HEK293 (cell line): Measurements from ENCODE around the gene KIF27.

ENCODE experiments used
- CTCF ChIA-PET: fragments of 350-600 bp; formaldehyde crosslinking; extraction: SDS; loops from one replicate; lab custom pipeline; 2021; ENCODE audit warnings: antibody characterized with exemption; lab: Yijun Ruan, JAX
- POLR2A ChIA-PET: fragments of 300-600 bp; formaldehyde crosslinking; extraction: SDS; loops from one replicate; lab custom pipeline; 2020; ENCODE audit warnings: antibody characterized with exemption, inconsistent platforms; lab: Yijun Ruan, JAX
- H3K27ac ChIP-seq: fragments of 200-500 bp; sonication (Bioruptor generic); 2 replicates; pipeline ENCODE4 v1.5.1; 2014; ENCODE audit warnings: low read depth, low read length, control low read depth, inconsistent platforms; ENCODE audit errors: extremely low read depth
- H3K36me3 ChIP-seq, 2 experiments: fragments of 200-500 bp in 1 of 2; sonication (Bioruptor generic) in 1 of 2; 1 replicate in 1 of 2; 2 replicates in 1 of 2; pipeline ENCODE4 v1.5.1; 2014 to 2017; ENCODE audit warnings: inconsistent platforms in 2 of 2, low read length in 2 of 2; ENCODE audit not compliant: control insufficient read depth in 2 of 2, insufficient read depth in 1 of 2
- H3K4me1 ChIP-seq: fragments of 200-500 bp; sonication (Bioruptor generic); 2 replicates; pipeline ENCODE4 v1.5.1; 2014; ENCODE audit warnings: mild to moderate bottlenecking, low read length, inconsistent platforms; ENCODE audit not compliant: control insufficient read depth, insufficient read depth
- H3K4me3 ChIP-seq: 2 replicates; pipeline ENCODE4 v1.5.1; 2011; ENCODE audit warnings: low read depth, mild to moderate bottlenecking, control low read depth, low read length, moderate library complexity
- H3K9me3 ChIP-seq: fragments of 200-500 bp; sonication (Bioruptor generic); 2 replicates; pipeline ENCODE4 v1.5.1; 2014; ENCODE audit warnings: low read depth, low read length, inconsistent platforms; ENCODE audit not compliant: control insufficient read depth, insufficient read depth
- IKZF3 ChIP-seq: fragments of 450-650 bp; IDR thresholded peaks from 2 replicates; pipeline ENCODE4 v1.5.0; 2018; ENCODE audit warnings: missing biosample characterization, mild to moderate bottlenecking, missing genetic modification characterization, moderate library complexity
- OSR2 ChIP-seq: fragments of 450-650 bp; formaldehyde crosslinking; IDR thresholded peaks from 2 replicates; pipeline ENCODE4 v1.5.1; 2016; ENCODE audit warnings: missing biosample characterization, missing genetic modification characterization
- SP2 ChIP-seq: fragments of 450-650 bp; formaldehyde crosslinking; IDR thresholded peaks from 2 replicates; pipeline ENCODE4 v1.5.1; 2016; ENCODE audit warnings: missing biosample characterization, missing genetic modification characterization
- ZBTB17 ChIP-seq: fragments of 450-650 bp; formaldehyde crosslinking; IDR thresholded peaks from 2 replicates; pipeline ENCODE4 v1.5.1; 2016; ENCODE audit warnings: missing biosample characterization, missing genetic modification characterization
- ZEB2 ChIP-seq: fragments of 450-650 bp; formaldehyde crosslinking; IDR thresholded peaks from 2 replicates; pipeline ENCODE4 v1.5.1; 2016; ENCODE audit warnings: missing biosample characterization, missing genetic modification characterization
- ZNF138 ChIP-seq: fragments of 450-650 bp; formaldehyde crosslinking; IDR thresholded peaks from 2 replicates; pipeline ENCODE4 v1.5.1; 2016; ENCODE audit warnings: missing biosample characterization, missing genetic modification characterization, borderline replicate concordance
- ZNF155 ChIP-seq: fragments of 450-650 bp; formaldehyde crosslinking; IDR thresholded peaks from 2 replicates; pipeline ENCODE4 v1.5.1; 2016; ENCODE audit warnings: missing biosample characterization, missing genetic modification characterization
- ZNF2 ChIP-seq: fragments of 450-650 bp; formaldehyde crosslinking; IDR thresholded peaks from 2 replicates; pipeline ENCODE4 v1.5.1; 2016; ENCODE audit warnings: missing biosample characterization, missing genetic modification characterization
- ZNF202 ChIP-seq: fragments of 450-650 bp; formaldehyde crosslinking; IDR thresholded peaks from 2 replicates; pipeline ENCODE4 v1.5.1; 2016; ENCODE audit warnings: missing biosample characterization, missing genetic modification characterization, borderline replicate concordance
- ZNF211 ChIP-seq: fragments of 450-650 bp; formaldehyde crosslinking; IDR thresholded peaks from 2 replicates; pipeline ENCODE4 v1.5.1; 2016; ENCODE audit warnings: low read depth, missing biosample characterization, missing genetic modification characterization
- ZNF350 ChIP-seq: fragments of 450-650 bp; formaldehyde crosslinking; IDR thresholded peaks from 2 replicates; pipeline ENCODE4 v1.5.0; 2017; ENCODE audit warnings: missing biosample characterization, mild to moderate bottlenecking, missing genetic modification characterization
- ZNF354C ChIP-seq: fragments of 450-650 bp; formaldehyde crosslinking; IDR thresholded peaks from 2 replicates; pipeline ENCODE4 v1.5.1; 2016; ENCODE audit warnings: missing biosample characterization, missing genetic modification characterization, low read depth, borderline replicate concordance
- ZNF366 ChIP-seq: fragments of 450-650 bp; formaldehyde crosslinking; conservative IDR thresholded peaks from 2 replicates; pipeline ENCODE4 v1.5.1; 2016; ENCODE audit warnings: missing biosample characterization, missing genetic modification characterization
- ZNF473 ChIP-seq: fragments of 450-650 bp; formaldehyde crosslinking; IDR thresholded peaks from 2 replicates; pipeline ENCODE4 v1.5.1; 2017; ENCODE audit warnings: missing biosample characterization, missing genetic modification characterization
- ZNF501 ChIP-seq: fragments of 450-650 bp; formaldehyde crosslinking; IDR thresholded peaks from 2 replicates; pipeline ENCODE4 v1.5.1; 2016; ENCODE audit warnings: missing biosample characterization, missing genetic modification characterization
- ZNF600 ChIP-seq: fragments of 450-650 bp; formaldehyde crosslinking; IDR thresholded peaks from 2 replicates; pipeline ENCODE4 v1.5.1; 2016; ENCODE audit warnings: missing biosample characterization, missing genetic modification characterization
- ZNF629 ChIP-seq: fragments of 450-650 bp; formaldehyde crosslinking; IDR thresholded peaks from 2 replicates; pipeline ENCODE4 v1.5.1; 2017; ENCODE audit warnings: missing biosample characterization, missing genetic modification characterization
- ZNF664 ChIP-seq: fragments of 450-650 bp; formaldehyde crosslinking; IDR thresholded peaks from 2 replicates; pipeline ENCODE4 v1.5.1; 2016; ENCODE audit warnings: missing biosample characterization, missing genetic modification characterization
- ZNF792 ChIP-seq: fragments of 450-650 bp; formaldehyde crosslinking; IDR thresholded peaks from 2 replicates; pipeline ENCODE4 v1.5.1; 2016; ENCODE audit warnings: missing biosample characterization, missing genetic modification characterization
- TF ChIP-seq, protein P1 (sequence below): fragments of 450-650 bp; formaldehyde crosslinking; IDR thresholded peaks from 2 replicates; pipeline ENCODE4 v1.5.1; 2016; ENCODE audit warnings: missing biosample characterization, missing genetic modification characterization, borderline replicate concordance
- TF ChIP-seq, protein P2 (sequence below): fragments of 450-650 bp; formaldehyde crosslinking; IDR thresholded peaks from 2 replicates; pipeline ENCODE4 v1.5.1; 2016; ENCODE audit warnings: missing biosample characterization, missing genetic modification characterization
- TF ChIP-seq, protein P3 (sequence below): fragments of 450-650 bp; formaldehyde crosslinking; IDR thresholded peaks from 2 replicates; pipeline ENCODE4 v1.5.1; 2016; ENCODE audit warnings: missing biosample characterization, missing genetic modification characterization
- TF ChIP-seq, protein P4 (sequence below): fragments of 450-650 bp; formaldehyde crosslinking; conservative IDR thresholded peaks from 2 replicates; pipeline ENCODE4 v1.5.1; 2016; ENCODE audit warnings: low read depth, missing biosample characterization, missing genetic modification characterization

The KIF27 gene

DNA sequence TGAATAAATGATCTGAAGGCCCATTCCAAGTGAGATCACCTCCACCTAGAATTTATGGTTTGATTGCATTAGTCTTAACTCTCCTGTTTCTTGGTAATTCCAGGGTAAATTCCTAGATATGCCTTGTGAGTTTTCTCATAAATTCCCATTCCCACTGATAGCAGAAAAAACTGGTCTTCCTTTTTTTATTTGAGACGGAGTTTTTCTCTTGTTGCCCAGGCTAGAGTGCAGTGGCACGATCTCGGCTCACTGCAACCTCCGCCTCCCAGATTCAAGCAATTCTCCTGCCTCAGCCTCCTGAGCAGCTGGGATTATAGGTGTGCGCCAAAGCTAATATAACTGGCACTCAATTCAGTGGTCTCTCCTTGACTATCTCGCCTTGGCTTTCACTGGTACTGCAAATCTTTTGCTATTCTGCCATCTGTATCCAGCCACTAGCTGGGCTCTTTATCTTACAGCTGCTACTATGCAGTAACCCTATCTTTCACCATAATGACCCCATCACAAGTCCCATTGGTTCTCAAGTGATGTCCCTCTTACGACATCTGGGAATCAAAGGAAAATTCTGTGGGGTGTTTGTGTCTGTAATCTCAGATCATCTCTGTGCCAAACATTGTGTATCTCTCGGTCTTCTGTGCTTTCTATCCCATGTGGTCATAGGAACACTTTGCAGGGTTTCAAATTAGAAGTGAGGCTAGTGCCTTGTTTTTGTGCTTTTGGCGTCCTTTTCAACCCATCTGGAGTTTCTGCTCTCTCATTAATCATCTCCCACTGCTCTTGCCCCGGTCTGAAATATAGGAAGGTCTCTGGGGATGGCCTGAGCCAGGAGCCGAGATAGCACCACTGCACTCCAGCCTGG, 44.3 kb upstream of the KIF27 start:
- Histone ChIP-seq H3K27ac (no peak overlapping the region), H3K9me3 (no peaks in the 10 kb centered on the region), H3K4me1 (no peaks in the 10 kb centered on the region), H3K4me3 (no peak overlapping the region), H3K36me3 (peaks cover 12 to 37% of the 10 kb centered on the region in 2 experiments)
- CTCF ChIA-PET: interaction anchor here (0.6 to 0.7 kb wide), 2 partner anchors 208 to 326 kb away, joined by 4 read pairs; no protein-coding TSS in a partner anchor
- POLR2A ChIA-PET: interaction anchor here (1.0 to 5.6 kb wide), 3 partner anchors 9 to 18 kb away, joined by 3 to 57 read pairs (median 5); partner anchors contain the start of genes HNRNPK and RMI1
- TF ChIP-seq ZNF211 (no peak), ZNF664 (tag by site-specific recombination) (0 out of 2 replicates have a peak, but pooled peaks have one; percentile 5), ZNF792 (no peak), OSR2 (tag by site-specific recombination) (peak; percentile 88), ZNF350 (no peak), IKZF3 (peak; percentile 40; the same call in 1 of the 2 replicates), ZNF473 (tag by site-specific recombination) (no peak), ZNF354C (tag by site-specific recombination) (no peak), ZNF501 (tag by site-specific recombination) (0 out of 2 replicates have a peak, but pooled peaks have one; percentile 9), ZNF155 (tag by site-specific recombination) (no peak), ZNF629 (tag by site-specific recombination) (peak; percentile 76), ZNF138 (tag by site-specific recombination) (no peak), ZNF600 (tag by site-specific recombination) (peak; percentile 48; the same call in 1 of the 2 replicates), ZNF202 (no peak), ZNF366 (tag by site-specific recombination) (0 out of 2 replicates have a peak, but pooled peaks have one; percentile 38), SP2 (tag by site-specific recombination) (peak; percentile 11; the same call in 1 of the 2 replicates), ZNF2 (tag by site-specific recombination) (0 out of 2 replicates have a peak, but pooled peaks have one; percentile 7), ZEB2 (tag by site-specific recombination) (peak; percentile 73), ZBTB17 (tag by site-specific recombination) (peak; percentile 84)
- TF ChIP-seq, protein P1, sequence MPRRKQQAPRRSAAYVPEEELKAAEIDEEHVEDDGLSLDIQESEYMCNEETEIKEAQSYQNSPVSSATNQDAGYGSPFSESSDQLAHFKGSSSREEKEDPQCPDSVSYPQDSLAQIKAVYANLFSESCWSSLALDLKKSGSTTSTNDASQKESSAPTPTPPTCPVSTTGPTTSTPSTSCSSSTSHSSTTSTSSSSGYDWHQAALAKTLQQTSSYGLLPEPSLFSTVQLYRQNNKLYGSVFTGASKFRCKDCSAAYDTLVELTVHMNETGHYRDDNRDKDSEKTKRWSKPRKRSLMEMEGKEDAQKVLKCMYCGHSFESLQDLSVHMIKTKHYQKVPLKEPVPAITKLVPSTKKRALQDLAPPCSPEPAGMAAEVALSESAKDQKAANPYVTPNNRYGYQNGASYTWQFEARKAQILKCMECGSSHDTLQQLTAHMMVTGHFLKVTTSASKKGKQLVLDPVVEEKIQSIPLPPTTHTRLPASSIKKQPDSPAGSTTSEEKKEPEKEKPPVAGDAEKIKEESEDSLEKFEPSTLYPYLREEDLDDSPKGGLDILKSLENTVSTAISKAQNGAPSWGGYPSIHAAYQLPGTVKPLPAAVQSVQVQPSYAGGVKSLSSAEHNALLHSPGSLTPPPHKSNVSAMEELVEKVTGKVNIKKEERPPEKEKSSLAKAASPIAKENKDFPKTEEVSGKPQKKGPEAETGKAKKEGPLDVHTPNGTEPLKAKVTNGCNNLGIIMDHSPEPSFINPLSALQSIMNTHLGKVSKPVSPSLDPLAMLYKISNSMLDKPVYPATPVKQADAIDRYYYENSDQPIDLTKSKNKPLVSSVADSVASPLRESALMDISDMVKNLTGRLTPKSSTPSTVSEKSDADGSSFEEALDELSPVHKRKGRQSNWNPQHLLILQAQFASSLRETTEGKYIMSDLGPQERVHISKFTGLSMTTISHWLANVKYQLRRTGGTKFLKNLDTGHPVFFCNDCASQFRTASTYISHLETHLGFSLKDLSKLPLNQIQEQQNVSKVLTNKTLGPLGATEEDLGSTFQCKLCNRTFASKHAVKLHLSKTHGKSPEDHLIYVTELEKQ (tag by site-specific recombination): 0 out of 2 replicates have a peak, but pooled peaks have one; percentile 35
- TF ChIP-seq, protein P2, sequence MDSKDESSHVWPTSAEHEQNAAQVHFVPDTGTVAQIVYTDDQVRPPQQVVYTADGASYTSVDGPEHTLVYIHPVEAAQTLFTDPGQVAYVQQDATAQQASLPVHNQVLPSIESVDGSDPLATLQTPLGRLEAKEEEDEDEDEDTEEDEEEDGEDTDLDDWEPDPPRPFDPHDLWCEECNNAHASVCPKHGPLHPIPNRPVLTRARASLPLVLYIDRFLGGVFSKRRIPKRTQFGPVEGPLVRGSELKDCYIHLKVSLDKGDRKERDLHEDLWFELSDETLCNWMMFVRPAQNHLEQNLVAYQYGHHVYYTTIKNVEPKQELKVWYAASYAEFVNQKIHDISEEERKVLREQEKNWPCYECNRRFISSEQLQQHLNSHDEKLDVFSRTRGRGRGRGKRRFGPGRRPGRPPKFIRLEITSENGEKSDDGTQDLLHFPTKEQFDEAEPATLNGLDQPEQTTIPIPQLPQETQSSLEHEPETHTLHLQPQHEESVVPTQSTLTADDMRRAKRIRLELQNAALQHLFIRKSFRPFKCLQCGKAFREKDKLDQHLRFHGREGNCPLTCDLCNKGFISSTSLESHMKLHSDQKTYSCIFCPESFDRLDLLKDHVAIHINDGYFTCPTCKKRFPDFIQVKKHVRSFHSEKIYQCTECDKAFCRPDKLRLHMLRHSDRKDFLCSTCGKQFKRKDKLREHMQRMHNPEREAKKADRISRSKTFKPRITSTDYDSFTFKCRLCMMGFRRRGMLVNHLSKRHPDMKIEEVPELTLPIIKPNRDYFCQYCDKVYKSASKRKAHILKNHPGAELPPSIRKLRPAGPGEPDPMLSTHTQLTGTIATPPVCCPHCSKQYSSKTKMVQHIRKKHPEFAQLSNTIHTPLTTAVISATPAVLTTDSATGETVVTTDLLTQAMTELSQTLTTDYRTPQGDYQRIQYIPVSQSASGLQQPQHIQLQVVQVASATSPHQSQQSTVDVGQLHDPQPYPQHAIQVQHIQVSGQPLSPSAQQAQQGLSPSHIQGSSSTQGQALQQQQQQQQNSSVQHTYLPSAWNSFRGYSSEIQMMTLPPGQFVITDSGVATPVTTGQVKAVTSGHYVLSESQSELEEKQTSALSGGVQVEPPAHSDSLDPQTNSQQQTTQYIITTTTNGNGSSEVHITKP (tag by site-specific recombination): peak; percentile 37
- TF ChIP-seq, protein P3, sequence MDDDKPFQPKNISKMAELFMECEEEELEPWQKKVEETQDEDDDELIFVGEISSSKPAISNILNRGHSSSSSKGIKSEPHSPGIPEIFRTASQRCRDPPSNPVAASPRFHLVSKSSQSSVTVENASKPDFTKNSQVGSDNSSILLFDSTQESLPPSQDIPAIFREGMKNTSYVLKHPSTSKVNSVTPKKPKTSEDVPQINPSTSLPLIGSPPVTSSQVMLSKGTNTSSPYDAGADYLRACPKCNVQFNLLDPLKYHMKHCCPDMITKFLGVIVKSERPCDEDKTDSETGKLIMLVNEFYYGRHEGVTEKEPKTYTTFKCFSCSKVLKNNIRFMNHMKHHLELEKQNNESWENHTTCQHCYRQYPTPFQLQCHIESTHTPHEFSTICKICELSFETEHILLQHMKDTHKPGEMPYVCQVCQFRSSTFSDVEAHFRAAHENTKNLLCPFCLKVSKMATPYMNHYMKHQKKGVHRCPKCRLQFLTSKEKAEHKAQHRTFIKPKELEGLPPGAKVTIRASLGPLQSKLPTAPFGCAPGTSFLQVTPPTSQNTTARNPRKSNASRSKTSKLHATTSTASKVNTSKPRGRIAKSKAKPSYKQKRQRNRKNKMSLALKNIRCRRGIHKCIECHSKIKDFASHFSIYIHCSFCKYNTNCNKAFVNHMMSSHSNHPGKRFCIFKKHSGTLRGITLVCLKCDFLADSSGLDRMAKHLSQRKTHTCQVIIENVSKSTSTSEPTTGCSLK (tag by site-specific recombination): no peak
- TF ChIP-seq, protein P4, sequence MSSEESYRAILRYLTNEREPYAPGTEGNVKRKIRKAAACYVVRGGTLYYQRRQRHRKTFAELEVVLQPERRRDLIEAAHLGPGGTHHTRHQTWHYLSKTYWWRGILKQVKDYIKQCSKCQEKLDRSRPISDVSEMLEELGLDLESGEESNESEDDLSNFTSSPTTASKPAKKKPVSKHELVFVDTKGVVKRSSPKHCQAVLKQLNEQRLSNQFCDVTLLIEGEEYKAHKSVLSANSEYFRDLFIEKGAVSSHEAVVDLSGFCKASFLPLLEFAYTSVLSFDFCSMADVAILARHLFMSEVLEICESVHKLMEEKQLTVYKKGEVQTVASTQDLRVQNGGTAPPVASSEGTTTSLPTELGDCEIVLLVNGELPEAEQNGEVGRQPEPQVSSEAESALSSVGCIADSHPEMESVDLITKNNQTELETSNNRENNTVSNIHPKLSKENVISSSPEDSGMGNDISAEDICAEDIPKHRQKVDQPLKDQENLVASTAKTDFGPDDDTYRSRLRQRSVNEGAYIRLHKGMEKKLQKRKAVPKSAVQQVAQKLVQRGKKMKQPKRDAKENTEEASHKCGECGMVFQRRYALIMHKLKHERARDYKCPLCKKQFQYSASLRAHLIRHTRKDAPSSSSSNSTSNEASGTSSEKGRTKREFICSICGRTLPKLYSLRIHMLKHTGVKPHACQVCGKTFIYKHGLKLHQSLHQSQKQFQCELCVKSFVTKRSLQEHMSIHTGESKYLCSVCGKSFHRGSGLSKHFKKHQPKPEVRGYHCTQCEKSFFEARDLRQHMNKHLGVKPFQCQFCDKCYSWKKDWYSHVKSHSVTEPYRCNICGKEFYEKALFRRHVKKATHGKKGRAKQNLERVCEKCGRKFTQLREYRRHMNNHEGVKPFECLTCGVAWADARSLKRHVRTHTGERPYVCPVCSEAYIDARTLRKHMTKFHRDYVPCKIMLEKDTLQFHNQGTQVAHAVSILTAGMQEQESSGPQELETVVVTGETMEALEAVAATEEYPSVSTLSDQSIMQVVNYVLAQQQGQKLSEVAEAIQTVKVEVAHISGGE (tag by site-specific recombination): no peak
